Left lobe of liver (tissue), 2 donors: ENCODE results near the gene PLSCR5. TPM values are rescaled to one million over a fixed set of nuclear protein-coding genes. Genes with fewer than 3 reads are reported as not detected.
A peak's percentile ranks its signal among the peaks of the same experiment; 100 is the strongest.

ENCODE experiments used
- ATAC-seq: fragments of 200-7000 bp; cut with Tn5 transposase; one replicate; pipeline ENCODE4 v1.9.1; 2020; ENCODE audit warnings: mild to moderate bottlenecking, moderate library complexity
- DNase-seq: peaks from one replicate; pipeline ENCODE4 v3.0.0-alpha.2; 2020; ENCODE audit warnings: low spot score
- total RNA-seq: library from RNA; stranded (reverse); gene quantifications from one replicate; pipeline ENCODE4 v1.2.1, GENCODE V29; 2021
- donor health status: DM: no; HTN: no; CAD: no; lungs with moderate emphysema.
- donor health status: DM: no; HTN: yes; CAD: no.

Gene PLSCR5
- total RNA-seq, 1 donor from 2014 or later: not detected

GRCh38 chr3:146589899-146590508 is 15.1 kb downstream of the PLSCR5 start:
- DNase-seq (no peak), ATAC-seq (peak; percentile 74)

- ATAC-seq (no peak), DNase-seq (no peak)
These were observed 20.0 kb downstream of the PLSCR5 start for GRCh38 chr3:146585156-146585555.

- ATAC-seq (no peak), DNase-seq (no peak)
These were observed 23.1 kb downstream of the PLSCR5 start for GRCh38 chr3:146581951-146582467.

- no peak for DNase-seq
- ATAC-seq: no peak
These were observed 24.0 kb downstream of the PLSCR5 start for GRCh38 chr3:146581080-146581601.

GRCh38 chr3:146577662-146578061 is 27.5 kb downstream of the PLSCR5 start:
- DNase-seq (no peak), ATAC-seq (peak; percentile 80)

- no peak for ATAC-seq
- DNase-seq: no peak
These were observed 29.5 kb downstream of the PLSCR5 start for GRCh38 chr3:146575636-146576035.

GRCh38 chr3:146574173-146574572 is 31.0 kb downstream of the PLSCR5 start:
- DNase-seq (no peak), ATAC-seq (no peak)

- no peak for ATAC-seq
These were observed 35.8 kb downstream of the PLSCR5 start for GRCh38 chr3:146569314-146569713.

GRCh38 chr3:146566138-146566537 is 39.0 kb downstream of the PLSCR5 start:
- DNase-seq (no peak), ATAC-seq (no peak)

More at GRCh38 chr3:146569314-146569713, 35.8 kb downstream of the PLSCR5 start:
- DNase-seq: no peak

- no peak for DNase-seq
- ATAC-seq: no peak
These were observed 43.3 kb downstream of the PLSCR5 start for GRCh38 chr3:146561879-146562278.

GRCh38 chr3:146561463-146561862 is 43.7 kb downstream of the PLSCR5 start:
- DNase-seq (no peak), ATAC-seq (no peak)

- no peak for ATAC-seq
These were observed 44.5 kb downstream of the PLSCR5 start for GRCh38 chr3:146560678-146561077.

GRCh38 chr3:146559388-146559787 is 45.8 kb downstream of the PLSCR5 start:
- ATAC-seq (no peak), DNase-seq (no peak)

More at GRCh38 chr3:146560678-146561077, 44.5 kb downstream of the PLSCR5 start:
- DNase-seq: no peak

GRCh38 chr3:146558781-146559180 is 46.4 kb downstream of the PLSCR5 start:
- no peak for ATAC-seq
- DNase-seq: no peak

- ATAC-seq (no peak), DNase-seq (no peak)
These were observed 47.4 kb downstream of the PLSCR5 start for GRCh38 chr3:146557745-146558144.

- ATAC-seq (no peak), DNase-seq (no peak)
These were observed 49.8 kb downstream of the PLSCR5 start for GRCh38 chr3:146555311-146555710.

- ATAC-seq (no peak), DNase-seq (no peak)
These were observed 50.9 kb downstream of the PLSCR5 start for GRCh38 chr3:146554151-146554760.

GRCh38 chr3:146550743-146551510 is 54.2 kb downstream of the PLSCR5 start:
- ATAC-seq: no peak
- no peak for DNase-seq

- no peak for DNase-seq
- ATAC-seq: no peak
These were observed 55.0 kb downstream of the PLSCR5 start for GRCh38 chr3:146550070-146550615.

GRCh38 chr3:146547235-146547835 is 57.8 kb downstream of the PLSCR5 start:
- ATAC-seq (no peak), DNase-seq (no peak)
